ENCODE results near the gene NTRK2. TPM values are rescaled to one million over a fixed set of nuclear protein-coding genes. Genes with fewer than 3 reads are reported as not detected.

The NTRK2 gene
- total RNA-seq, 4 donors from 2014 or later = 9.5 to 19.5 (median 12.3) TPM

GRCh38 chr9:84922051-84922450 lies 252.5 kb downstream of the NTRK2 start:
- TF ChIP-seq CTCF (IDR thresholded peaks at IDR 0.05) (no peak), POLR2AphosphoS5 (IDR thresholded peaks at IDR 0.05) (no peak), POLR2A (IDR thresholded peaks at IDR 0.05) (no peak), EP300 (IDR thresholded peaks at IDR 0.05) (no peak)
- 76% methylated on average over 8 of the region's 8 CpGs for WGBS
- DNase-seq (ENCODE audit: low spot score in 2 of 2) = no peak

GRCh38 chr9:84924266-84924665 lies 254.7 kb downstream of the NTRK2 start:
- Histone ChIP-seq H3K27me3 (no peaks in the 10 kb centered on the region), H3K4me1 (no peaks in the 10 kb centered on the region), H3K9me3 (no peaks in the 10 kb centered on the region), H3K36me3 (no peaks in the 10 kb centered on the region), H3K27ac (no peak overlapping the region), H3K4me3 (no peak overlapping the region)
- TF ChIP-seq CTCF (IDR thresholded peaks at IDR 0.05) (no peak), EP300 (IDR thresholded peaks at IDR 0.05) (no peak), POLR2A (IDR thresholded peaks at IDR 0.05) (no peak), POLR2AphosphoS5 (IDR thresholded peaks at IDR 0.05) (no peak)
- no peak for DNase-seq (ENCODE audit: low spot score in 2 of 2)
- 76% methylated on average over 6 of the region's 6 CpGs for WGBS

More at GRCh38 chr9:84922051-84922450, 252.5 kb downstream of the NTRK2 start:
- Histone ChIP-seq H3K36me3 (no peaks in the 10 kb centered on the region), H3K4me3 (no peak overlapping the region), H3K27ac (no peak overlapping the region), H3K4me1 (peaks cover 11% of the 10 kb centered on the region), H3K9me3 (no peaks in the 10 kb centered on the region), H3K27me3 (no peaks in the 10 kb centered on the region)

- H3K27me3 ChIP-seq = no peaks in the 10 kb centered on the region
- H3K4me3 ChIP-seq = no peak overlapping the region
- no peak overlapping the region for H3K27ac ChIP-seq
- H3K9me3 ChIP-seq = no peaks in the 10 kb centered on the region
- no peaks in the 10 kb centered on the region for H3K36me3 ChIP-seq
- 94% methylated on average over 7 of the region's 7 CpGs for WGBS
- no peak for TF ChIP-seq EP300 (IDR thresholded peaks at IDR 0.05)
- no peak for TF ChIP-seq POLR2AphosphoS5 (IDR thresholded peaks at IDR 0.05)
- TF ChIP-seq CTCF (IDR thresholded peaks at IDR 0.05) = no peak
- no peak for TF ChIP-seq POLR2A (IDR thresholded peaks at IDR 0.05)
- H3K4me1 ChIP-seq = no peaks in the 10 kb centered on the region
- no peak for DNase-seq (ENCODE audit: low spot score in 2 of 2)
These were observed 255.8 kb downstream of the NTRK2 start for GRCh38 chr9:84925225-84925872.

GRCh38 chr9:84926793-84927192 lies 257.3 kb downstream of the NTRK2 start:
- TF ChIP-seq POLR2A (IDR thresholded peaks at IDR 0.05) (no peak), CTCF (IDR thresholded peaks at IDR 0.05) (no peak), EP300 (IDR thresholded peaks at IDR 0.05) (no peak), POLR2AphosphoS5 (IDR thresholded peaks at IDR 0.05) (no peak)
- 96% methylated on average over 3 of the region's 3 CpGs for WGBS
- Histone ChIP-seq H3K9me3 (no peaks in the 10 kb centered on the region), H3K36me3 (no peaks in the 10 kb centered on the region), H3K4me3 (no peak overlapping the region), H3K27ac (no peak overlapping the region), H3K4me1 (no peaks in the 10 kb centered on the region), H3K27me3 (no peaks in the 10 kb centered on the region)
- no peak for DNase-seq (ENCODE audit: low spot score in 2 of 2)

GRCh38 chr9:84928419-84928818 lies 258.9 kb downstream of the NTRK2 start:
- 82% methylated on average over 6 of the region's 6 CpGs for WGBS

More at GRCh38 chr9:84928419-84928818, 258.9 kb downstream of the NTRK2 start:
- no peaks in the 10 kb centered on the region for H3K27me3 ChIP-seq
- H3K9me3 ChIP-seq = no peaks in the 10 kb centered on the region
- H3K4me1 ChIP-seq = no peaks in the 10 kb centered on the region
- H3K36me3 ChIP-seq = no peaks in the 10 kb centered on the region
- H3K27ac ChIP-seq = no peak overlapping the region
- TF ChIP-seq CTCF (IDR thresholded peaks at IDR 0.05) = no peak
- no peak for TF ChIP-seq POLR2A (IDR thresholded peaks at IDR 0.05)
- TF ChIP-seq EP300 (IDR thresholded peaks at IDR 0.05) = no peak
- TF ChIP-seq POLR2AphosphoS5 (IDR thresholded peaks at IDR 0.05) = no peak
- no peak overlapping the region for H3K4me3 ChIP-seq
- DNase-seq (ENCODE audit: low spot score in 2 of 2) = no peak

All from suprapubic skin (tissue), 4 donors.